ENCODE results near the gene SLC7A1.

The SLC7A1 gene

GRCh38 chr13:29504691-29505090, 90.8 kb downstream of the SLC7A1 start:
- TF ChIP-seq CTBP1 (IDR thresholded peaks at IDR 0.05; ENCODE audit: borderline replicate concordance) (no peak), NFRKB (IDR thresholded peaks at IDR 0.05) (no peak)
- no peak for DNase-seq (ENCODE audit: extremely low spot score)

GRCh38 chr13:29503041-29503837, 92.2 kb downstream of the SLC7A1 start:
- TF ChIP-seq L3MBTL2 (conservative IDR thresholded peaks at IDR 0.05) (no peak), LEF1 (IDR thresholded peaks at IDR 0.05; ENCODE audit: borderline replicate concordance) (no peak), TARDBP (IDR thresholded peaks at IDR 0.05) (no peak), SUZ12 (IDR thresholded peaks at IDR 0.05) (no peak), ARNT (IDR thresholded peaks at IDR 0.05) (no peak), CTBP1 (IDR thresholded peaks at IDR 0.05; ENCODE audit: borderline replicate concordance) (no peak)
- ChIA-PET POLR2A (no interaction called here), CTCF (interaction anchor here (0.6 to 0.8 kb wide), 2 partner anchors 201 to 610 kb away, joined by 3 to 5 read pairs; no protein-coding TSS in a partner anchor)
- no peak for DNase-seq (ENCODE audit: extremely low spot score)

More at GRCh38 chr13:29504691-29505090, 90.8 kb downstream of the SLC7A1 start:
- CTCF ChIA-PET = no interaction called here
- POLR2A ChIA-PET = no interaction called here

GRCh38 chr13:29502391-29503008, 93.0 kb downstream of the SLC7A1 start:
- TF ChIP-seq BHLHE40 (IDR thresholded peaks at IDR 0.05; ENCODE audit: borderline replicate concordance) = no peak
- POLR2A ChIA-PET = no interaction called here
- no peak for DNase-seq (ENCODE audit: extremely low spot score)
- CTCF ChIA-PET = interaction anchor here (0.6 to 0.8 kb wide), 2 partner anchors 201 to 610 kb away, joined by 3 to 5 read pairs; no protein-coding TSS in a partner anchor

- ChIA-PET CTCF (no interaction called here), POLR2A (no interaction called here)
- no peak for DNase-seq (ENCODE audit: extremely low spot score)
- TF ChIP-seq TARDBP (IDR thresholded peaks at IDR 0.05) (peak; percentile 55; the same call in 1 of the 2 replicates), ARNT (IDR thresholded peaks at IDR 0.05) (no peak)
Measured at GRCh38 chr13:29501674-29502073, 93.8 kb downstream of the SLC7A1 start.

GRCh38 chr13:29500386-29500785, 95.1 kb downstream of the SLC7A1 start:
- POLR2A ChIA-PET = no interaction called here
- TF ChIP-seq NFRKB (IDR thresholded peaks at IDR 0.05) (no peak), FOXK2 (IDR thresholded peaks at IDR 0.05) (no peak), PKNOX1 (IDR thresholded peaks at IDR 0.05) (no peak), HDGF (IDR thresholded peaks at IDR 0.05; ENCODE audit: borderline replicate concordance) (no peak), ELF4 (IDR thresholded peaks at IDR 0.05) (no peak), L3MBTL2 (conservative IDR thresholded peaks at IDR 0.05) (no peak), ZNF384 (IDR thresholded peaks at IDR 0.05) (no peak), BHLHE40 (IDR thresholded peaks at IDR 0.05; ENCODE audit: borderline replicate concordance) (no peak), TARDBP (IDR thresholded peaks at IDR 0.05) (no peak), SP1 (IDR thresholded peaks at IDR 0.05) (no peak)
- CTCF ChIA-PET = interaction anchor here (0.5 kb wide), 1 partner anchor 188 kb away, joined by 3 read pairs; no protein-coding TSS in a partner anchor

GRCh38 chr13:29499506-29500165, 95.9 kb downstream of the SLC7A1 start:
- TF ChIP-seq NFRKB (IDR thresholded peaks at IDR 0.05) (no peak), CTBP1 (IDR thresholded peaks at IDR 0.05; ENCODE audit: borderline replicate concordance) (no peak), FOXM1 (IDR thresholded peaks at IDR 0.05; ENCODE audit: borderline replicate concordance) (no peak), ARNT (IDR thresholded peaks at IDR 0.05) (no peak), SP1 (IDR thresholded peaks at IDR 0.05) (no peak), ELF4 (IDR thresholded peaks at IDR 0.05) (no peak), ZNF384 (IDR thresholded peaks at IDR 0.05) (no peak), LEF1 (IDR thresholded peaks at IDR 0.05; ENCODE audit: borderline replicate concordance) (no peak), PKNOX1 (IDR thresholded peaks at IDR 0.05) (no peak), L3MBTL2 (conservative IDR thresholded peaks at IDR 0.05) (no peak), BHLHE40 (IDR thresholded peaks at IDR 0.05; ENCODE audit: borderline replicate concordance) (no peak), SUZ12 (IDR thresholded peaks at IDR 0.05) (no peak), FOXK2 (IDR thresholded peaks at IDR 0.05) (no peak), FOXA1 (IDR thresholded peaks at IDR 0.05) (no peak), HDGF (IDR thresholded peaks at IDR 0.05; ENCODE audit: borderline replicate concordance) (no peak), TARDBP (IDR thresholded peaks at IDR 0.05) (no peak)
- ChIA-PET POLR2A (no interaction called here), CTCF (interaction anchor here (3.3 kb wide), 1 partner anchor 9 kb away, joined by 12 read pairs; no protein-coding TSS in a partner anchor)
- DNase-seq (ENCODE audit: extremely low spot score) = no peak

More at GRCh38 chr13:29500386-29500785, 95.1 kb downstream of the SLC7A1 start:
- no peak for DNase-seq (ENCODE audit: extremely low spot score)

GRCh38 chr13:29498426-29499040, 97.0 kb downstream of the SLC7A1 start:
- no peak for TF ChIP-seq FOXK2 (IDR thresholded peaks at IDR 0.05)
- POLR2A ChIA-PET = no interaction called here
- CTCF ChIA-PET = interaction anchor here (3.3 kb wide), 1 partner anchor 10 kb away, joined by 12 read pairs; no protein-coding TSS in a partner anchor
- no peak for DNase-seq (ENCODE audit: extremely low spot score)
